Activated CD8-positive, alpha-beta memory T cell treated with anti-CD3 and anti-CD28 coated beads, Interleukin-2, amount 10 ng/mL, durations not matched to agents 7 days and 5 days (primary cell): Measurements from ENCODE around the gene TUBB2A. TPM values are rescaled to one million over a fixed set of nuclear protein-coding genes. Genes with fewer than 3 reads are reported as not detected.
"Not testable (repeated sequence)": the region's sequence is repeated elsewhere in the genome, so short reads cannot be mapped to it uniquely, and the experiment has no call there.

Source experiments
- ATAC-seq: fragments of 150-1000 bp; cut with Tn5 transposase; one replicate; pipeline ENCODE4 v1.10.0; 2021; ENCODE audit warnings: moderate library complexity
- CTCF ChIA-PET: fragments of 350-600 bp; sonication (Branson Sonifier 250); formaldehyde crosslinking; loops from one replicate; lab custom pipeline; 2021; ENCODE audit warnings: antibody characterized with exemption; lab: Charles Lee
- DNase-seq: peaks from one replicate; pipeline ENCODE4 v3.0.0-alpha.2; 2020
- H3K27ac Mint-ChIP-seq: one replicate; pipeline ENCODE4 v1.8.0; 2021; ENCODE audit warnings: mild to moderate bottlenecking, mixed read lengths
- H3K27me3 Mint-ChIP-seq: one replicate; pipeline ENCODE4 v1.8.0; 2021; ENCODE audit warnings: mixed read lengths
- H3K36me3 Mint-ChIP-seq: one replicate; pipeline ENCODE4 v1.8.0; 2021; ENCODE audit warnings: mild to moderate bottlenecking, mixed read lengths
- H3K4me1 Mint-ChIP-seq: one replicate; pipeline ENCODE4 v1.8.0; 2021; ENCODE audit warnings: mixed read lengths
- H3K4me3 Mint-ChIP-seq: one replicate; pipeline ENCODE4 v1.8.0; 2021; ENCODE audit warnings: mild to moderate bottlenecking, moderate library complexity, mixed read lengths
- H3K9me3 Mint-ChIP-seq: one replicate; pipeline ENCODE4 v1.8.0; 2022; ENCODE audit warnings: low read depth, mixed read lengths
- total RNA-seq, 2 experiments: library from RNA; stranded (reverse); gene quantifications; one replicate each; pipeline ENCODE4 v1.2.3, GENCODE V29; 2021

TUBB2A gene
- total RNA-seq, 2 experiments from 2014 or later = 1.3 to 2.0 TPM

- CTCF ChIA-PET = interaction anchor here (1.1 kb wide), 1 partner anchor 170 kb away, joined by 3 read pairs; no protein-coding TSS in a partner anchor
- ATAC-seq = no peak
- Mint-ChIP-seq H3K4me1 (peaks cover 25% of the 10 kb centered on the region), H3K27ac (no peak overlapping the region), H3K27me3 (peaks cover 49% of the 10 kb centered on the region), H3K4me3 (no peak overlapping the region), H3K9me3 (no peaks in the 10 kb centered on the region), H3K36me3 (peaks cover 2% of the 10 kb centered on the region)
- DNase-seq = peak; percentile 50
These were observed 2.7 kb upstream of the TUBB2A start for GRCh38 chr6:3159805-3160781.

GRCh38 chr6:3156184-3157130, 887 bp downstream of the TUBB2A start:
- Mint-ChIP-seq H3K27me3 (peaks cover 47% of the 10 kb centered on the region), H3K4me3 (peak overlapping the region; percentile 70), H3K27ac (peak overlapping the region; percentile 55), H3K4me1 (peaks cover 14% of the 10 kb centered on the region)
- not testable (repeated sequence) for H3K9me3 Mint-ChIP-seq, H3K36me3 Mint-ChIP-seq, DNase-seq
- peak; percentile 2 for ATAC-seq
- CTCF ChIA-PET = interaction anchor here (0.6 to 1.4 kb wide), 9 partner anchors 20 to 103 kb away, joined by 3 to 7 read pairs (median 4); partner anchors contain the start of gene BPHL

- CTCF ChIA-PET = not testable (repeated sequence)
These were observed 1.9 kb downstream of the TUBB2A start for GRCh38 chr6:3155416-3155815.

GRCh38 chr6:3152689-3153088, 4.7 kb downstream of the TUBB2A start:
- CTCF ChIA-PET = interaction anchor here (1.0 to 1.4 kb wide), 3 partner anchors 9 to 99 kb away, joined by 4 to 5 read pairs (median 4); no protein-coding TSS in a partner anchor
- no peaks in the 10 kb centered on the region for H3K36me3 Mint-ChIP-seq
- H3K27me3 Mint-ChIP-seq = peaks cover 22% of the 10 kb centered on the region
- no peak overlapping the region for H3K27ac Mint-ChIP-seq
- no peak overlapping the region for H3K4me3 Mint-ChIP-seq
- DNase-seq (no peak), ATAC-seq (no peak)
- H3K4me1 Mint-ChIP-seq = peaks cover 6% of the 10 kb centered on the region
- H3K9me3 Mint-ChIP-seq = no peaks in the 10 kb centered on the region

More at GRCh38 chr6:3155416-3155815, 1.9 kb downstream of the TUBB2A start:
- peaks cover 14% of the 10 kb centered on the region for H3K4me1 Mint-ChIP-seq
- H3K36me3 Mint-ChIP-seq, ATAC-seq, DNase-seq, H3K9me3 Mint-ChIP-seq, H3K4me3 Mint-ChIP-seq, H3K27ac Mint-ChIP-seq: not testable (repeated sequence)
- H3K27me3 Mint-ChIP-seq = peaks cover 41% of the 10 kb centered on the region

GRCh38 chr6:3151691-3152090, 5.7 kb downstream of the TUBB2A start:
- ATAC-seq (no peak), DNase-seq (no peak)
- Mint-ChIP-seq H3K36me3 (peaks cover 3% of the 10 kb centered on the region), H3K4me3 (no peak overlapping the region), H3K9me3 (no peaks in the 10 kb centered on the region), H3K27ac (no peak overlapping the region), H3K4me1 (peaks cover 2% of the 10 kb centered on the region), H3K27me3 (peaks cover 19% of the 10 kb centered on the region)
- CTCF ChIA-PET = interaction anchor here (1.2 to 1.4 kb wide), 2 partner anchors 100 kb away, joined by 3 to 5 read pairs; no protein-coding TSS in a partner anchor

- H3K4me3 Mint-ChIP-seq = no peak overlapping the region
- no peak overlapping the region for H3K27ac Mint-ChIP-seq
- no peak for ATAC-seq
- H3K9me3 Mint-ChIP-seq = no peaks in the 10 kb centered on the region
- CTCF ChIA-PET = interaction anchor here (2.1 kb wide), 1 partner anchor 103 kb away, joined by 7 read pairs; no protein-coding TSS in a partner anchor
- DNase-seq = no peak
- H3K36me3 Mint-ChIP-seq = peaks cover 4% of the 10 kb centered on the region
- peaks cover 8% of the 10 kb centered on the region for H3K4me1 Mint-ChIP-seq
- no peaks in the 10 kb centered on the region for H3K27me3 Mint-ChIP-seq
These were observed 9.2 kb downstream of the TUBB2A start for GRCh38 chr6:3147914-3148757.

- peaks cover 8% of the 10 kb centered on the region for H3K4me1 Mint-ChIP-seq
- H3K4me3 Mint-ChIP-seq = no peak overlapping the region
- H3K27me3 Mint-ChIP-seq = no peaks in the 10 kb centered on the region
- peaks cover 4% of the 10 kb centered on the region for H3K36me3 Mint-ChIP-seq
- H3K9me3 Mint-ChIP-seq = no peaks in the 10 kb centered on the region
- DNase-seq = no peak
- H3K27ac Mint-ChIP-seq = peak overlapping the region; percentile 39
- CTCF ChIA-PET = no interaction called here
- ATAC-seq = no peak
These were observed 12.8 kb downstream of the TUBB2A start for GRCh38 chr6:3144571-3144970.

GRCh38 chr6:3143158-3143557, 14.2 kb downstream of the TUBB2A start:
- Mint-ChIP-seq H3K4me1 (peaks cover 8% of the 10 kb centered on the region), H3K27ac (no peak overlapping the region), H3K4me3 (no peak overlapping the region), H3K36me3 (peaks cover 4% of the 10 kb centered on the region), H3K27me3 (no peaks in the 10 kb centered on the region), H3K9me3 (no peaks in the 10 kb centered on the region)
- DNase-seq (no peak), ATAC-seq (no peak)
- CTCF ChIA-PET = no interaction called here

- H3K4me3 Mint-ChIP-seq = no peak overlapping the region
- H3K36me3 Mint-ChIP-seq = peaks cover 3% of the 10 kb centered on the region
- no peak overlapping the region for H3K27ac Mint-ChIP-seq
- CTCF ChIA-PET = no interaction called here
- H3K9me3 Mint-ChIP-seq = no peaks in the 10 kb centered on the region
- no peaks in the 10 kb centered on the region for H3K27me3 Mint-ChIP-seq
- ATAC-seq (no peak), DNase-seq (no peak)
- peaks cover 8% of the 10 kb centered on the region for H3K4me1 Mint-ChIP-seq
These were observed 14.8 kb downstream of the TUBB2A start for GRCh38 chr6:3142536-3142935.

- Mint-ChIP-seq H3K4me1 (peaks cover 6% of the 10 kb centered on the region), H3K27ac (no peak overlapping the region), H3K4me3 (no peak overlapping the region), H3K9me3 (no peaks in the 10 kb centered on the region), H3K36me3 (peaks cover 1% of the 10 kb centered on the region), H3K27me3 (no peaks in the 10 kb centered on the region)
- CTCF ChIA-PET = interaction anchor here (1.3 kb wide), 1 partner anchor 13 kb away, joined by 5 read pairs; no protein-coding TSS in a partner anchor
- no peak for ATAC-seq
- no peak for DNase-seq
These were observed 17.1 kb downstream of the TUBB2A start for GRCh38 chr6:3140201-3140600.

GRCh38 chr6:3139090-3139903, 18.0 kb downstream of the TUBB2A start:
- CTCF ChIA-PET = no interaction called here
- Mint-ChIP-seq H3K36me3 (no peaks in the 10 kb centered on the region), H3K27me3 (no peaks in the 10 kb centered on the region), H3K4me1 (no peaks in the 10 kb centered on the region), H3K9me3 (no peaks in the 10 kb centered on the region), H3K27ac (no peak overlapping the region), H3K4me3 (no peak overlapping the region)
- no peak for DNase-seq
- no peak for ATAC-seq

GRCh38 chr6:3138341-3138740, 19.0 kb downstream of the TUBB2A start:
- DNase-seq = no peak
- no peak overlapping the region for H3K4me3 Mint-ChIP-seq
- no peaks in the 10 kb centered on the region for H3K9me3 Mint-ChIP-seq
- H3K4me1 Mint-ChIP-seq = no peaks in the 10 kb centered on the region
- no peak for ATAC-seq
- CTCF ChIA-PET = no interaction called here
- H3K36me3 Mint-ChIP-seq = no peaks in the 10 kb centered on the region
- H3K27ac Mint-ChIP-seq = no peak overlapping the region
- H3K27me3 Mint-ChIP-seq = no peaks in the 10 kb centered on the region
